Measurements from ENCODE around the gene KCNA4.
"Not testable (repeated sequence)": the region's sequence is repeated elsewhere in the genome, so short reads cannot be mapped to it uniquely, and the experiment has no call there.

KCNA4 gene

GRCh38 chr11:30000986-30001750, 15.7 kb downstream of the KCNA4 start:
- DNase-seq (ENCODE audit: extremely low read depth in 1 of 2, low read depth in 1 of 2): no peak

GRCh38 chr11:29996016-29996415, 20.8 kb downstream of the KCNA4 start:
- DNase-seq (ENCODE audit: extremely low read depth in 1 of 2, low read depth in 1 of 2): no peak

- DNase-seq (ENCODE audit: extremely low read depth in 1 of 2, low read depth in 1 of 2): no peak
Observed at GRCh38 chr11:29989174-29989970, 27.5 kb downstream of the KCNA4 start.

- no peak for DNase-seq (ENCODE audit: extremely low read depth in 1 of 2, low read depth in 1 of 2)
Observed at GRCh38 chr11:29985248-29985647, 31.6 kb downstream of the KCNA4 start.

- DNase-seq (ENCODE audit: extremely low read depth in 1 of 2, low read depth in 1 of 2): no peak
Observed at GRCh38 chr11:29984544-29984943, 32.3 kb downstream of the KCNA4 start.

GRCh38 chr11:29978549-29978948, 38.3 kb downstream of the KCNA4 start:
- no peak for DNase-seq (ENCODE audit: extremely low read depth in 1 of 2, low read depth in 1 of 2)

- not testable (repeated sequence) for DNase-seq (ENCODE audit: extremely low read depth in 1 of 2, low read depth in 1 of 2)
Observed at GRCh38 chr11:29975580-29975979, 41.2 kb downstream of the KCNA4 start.

- DNase-seq (ENCODE audit: extremely low read depth in 1 of 2, low read depth in 1 of 2): no peak
Observed at GRCh38 chr11:29963796-29964195, 53.0 kb downstream of the KCNA4 start.

GRCh38 chr11:29963036-29963435, 53.8 kb downstream of the KCNA4 start:
- no peak for DNase-seq (ENCODE audit: extremely low read depth in 1 of 2, low read depth in 1 of 2)

- no peak for DNase-seq (ENCODE audit: extremely low read depth in 1 of 2, low read depth in 1 of 2)
Observed at GRCh38 chr11:29962243-29962642, 54.6 kb downstream of the KCNA4 start.
